ENCODE measurements around the gene TMED7. TPM values are rescaled to one million over a fixed set of nuclear protein-coding genes. Genes with fewer than 3 reads are reported as not detected.

The TMED7 gene
- total RNA-seq, 3 donors from 2014 or later: 59.8 to 66.1 (median 62.6) TPM

- Mint-ChIP-seq H3K9me3 (no peaks in the 10 kb centered on the region), H3K36me3 (ENCODE audit: insufficient read depth) (no peaks in the 10 kb centered on the region), H3K4me3 (no peak overlapping the region), H3K27me3 (ENCODE audit: low read depth) (peaks cover 15% of the 10 kb centered on the region), H3K4me1 (ENCODE audit: low read depth) (peaks cover 2% of the 10 kb centered on the region)
- ATAC-seq: no peak
- DNase-seq: no peak
Observed at GRCh38 chr5:115644046-115644445, 18.2 kb upstream of the TMED7 start.

- Mint-ChIP-seq H3K4me3 (no peak overlapping the region), H3K36me3 (ENCODE audit: insufficient read depth) (no peaks in the 10 kb centered on the region), H3K4me1 (ENCODE audit: low read depth) (peaks cover 14% of the 10 kb centered on the region), H3K9me3 (no peaks in the 10 kb centered on the region), H3K27me3 (ENCODE audit: low read depth) (peaks cover 15% of the 10 kb centered on the region)
- ATAC-seq (no peak), DNase-seq (no peak)
Observed at GRCh38 chr5:115641948-115642347, 16.1 kb upstream of the TMED7 start.

GRCh38 chr5:115640274-115640673 lies 14.4 kb upstream of the TMED7 start:
- no peaks in the 10 kb centered on the region for H3K36me3 Mint-ChIP-seq (ENCODE audit: insufficient read depth)
- no peak overlapping the region for H3K4me3 Mint-ChIP-seq
- peaks cover 14% of the 10 kb centered on the region for H3K4me1 Mint-ChIP-seq (ENCODE audit: low read depth)
- DNase-seq (no peak), ATAC-seq (no peak)
- H3K9me3 Mint-ChIP-seq: no peaks in the 10 kb centered on the region
- H3K27me3 Mint-ChIP-seq (ENCODE audit: low read depth): peaks cover 21% of the 10 kb centered on the region

- H3K4me1 Mint-ChIP-seq (ENCODE audit: low read depth): peaks cover 18% of the 10 kb centered on the region
- no peak for DNase-seq
- ATAC-seq: no peak
- no peaks in the 10 kb centered on the region for H3K36me3 Mint-ChIP-seq (ENCODE audit: insufficient read depth)
- H3K4me3 Mint-ChIP-seq: no peak overlapping the region
- no peaks in the 10 kb centered on the region for H3K9me3 Mint-ChIP-seq
- H3K27me3 Mint-ChIP-seq (ENCODE audit: low read depth): peaks cover 14% of the 10 kb centered on the region
Observed at GRCh38 chr5:115639377-115639776, 13.5 kb upstream of the TMED7 start.

- no peak overlapping the region for H3K4me3 Mint-ChIP-seq
- no peaks in the 10 kb centered on the region for H3K9me3 Mint-ChIP-seq
- no peak for ATAC-seq
- peaks cover 8% of the 10 kb centered on the region for H3K27me3 Mint-ChIP-seq (ENCODE audit: low read depth)
- DNase-seq: no peak
- H3K36me3 Mint-ChIP-seq (ENCODE audit: insufficient read depth): no peaks in the 10 kb centered on the region
- H3K4me1 Mint-ChIP-seq (ENCODE audit: low read depth): peaks cover 22% of the 10 kb centered on the region
Observed at GRCh38 chr5:115637507-115637906, 11.7 kb upstream of the TMED7 start.

- H3K4me3 Mint-ChIP-seq: no peak overlapping the region
- H3K27me3 Mint-ChIP-seq (ENCODE audit: low read depth): peaks cover 5% of the 10 kb centered on the region
- DNase-seq (no peak), ATAC-seq (no peak)
- H3K9me3 Mint-ChIP-seq: no peaks in the 10 kb centered on the region
- no peaks in the 10 kb centered on the region for H3K36me3 Mint-ChIP-seq (ENCODE audit: insufficient read depth)
- H3K4me1 Mint-ChIP-seq (ENCODE audit: low read depth): peaks cover 20% of the 10 kb centered on the region
Observed at GRCh38 chr5:115636008-115636407, 10.2 kb upstream of the TMED7 start.

- ATAC-seq (peak; percentile 54 to 56), DNase-seq (peak; percentile 78)
- Mint-ChIP-seq H3K4me1 (ENCODE audit: low read depth) (peaks cover 20% of the 10 kb centered on the region), H3K4me3 (peak overlapping the region; percentile 51), H3K36me3 (ENCODE audit: insufficient read depth) (no peaks in the 10 kb centered on the region), H3K9me3 (no peaks in the 10 kb centered on the region), H3K27me3 (ENCODE audit: low read depth) (peaks cover 5% of the 10 kb centered on the region)
Observed at GRCh38 chr5:115634343-115635132, 8.7 kb upstream of the TMED7 start.

- H3K27me3 Mint-ChIP-seq (ENCODE audit: low read depth): no peaks in the 10 kb centered on the region
- H3K36me3 Mint-ChIP-seq (ENCODE audit: insufficient read depth): no peaks in the 10 kb centered on the region
- ATAC-seq (no peak), DNase-seq (no peak)
- peaks cover 19% of the 10 kb centered on the region for H3K4me1 Mint-ChIP-seq (ENCODE audit: low read depth)
- H3K9me3 Mint-ChIP-seq: no peaks in the 10 kb centered on the region
- no peak overlapping the region for H3K4me3 Mint-ChIP-seq
Observed at GRCh38 chr5:115629903-115630302, 4.1 kb upstream of the TMED7 start.

- H3K36me3 Mint-ChIP-seq (ENCODE audit: insufficient read depth): no peaks in the 10 kb centered on the region
- peaks cover 18% of the 10 kb centered on the region for H3K4me1 Mint-ChIP-seq (ENCODE audit: low read depth)
- H3K27me3 Mint-ChIP-seq (ENCODE audit: low read depth): no peaks in the 10 kb centered on the region
- no peak for DNase-seq
- H3K9me3 Mint-ChIP-seq: no peaks in the 10 kb centered on the region
- no peak for ATAC-seq
- no peak overlapping the region for H3K4me3 Mint-ChIP-seq
Observed at GRCh38 chr5:115627295-115627865, 1.5 kb upstream of the TMED7 start.

GRCh38 chr5:115626445-115626823 lies 598 bp upstream of the TMED7 start:
- H3K36me3 Mint-ChIP-seq (ENCODE audit: insufficient read depth): peaks cover 3% of the 10 kb centered on the region
- no peaks in the 10 kb centered on the region for H3K9me3 Mint-ChIP-seq
- DNase-seq (no peak), ATAC-seq (peak; percentile 15 to 20)
- H3K4me1 Mint-ChIP-seq (ENCODE audit: low read depth): peaks cover 24% of the 10 kb centered on the region
- no peaks in the 10 kb centered on the region for H3K27me3 Mint-ChIP-seq (ENCODE audit: low read depth)
- H3K4me3 Mint-ChIP-seq: no peak overlapping the region

- no peaks in the 10 kb centered on the region for H3K27me3 Mint-ChIP-seq (ENCODE audit: low read depth)
- H3K36me3 Mint-ChIP-seq (ENCODE audit: insufficient read depth): peaks cover 6% of the 10 kb centered on the region
- DNase-seq (no peak), ATAC-seq (no peak)
- no peak overlapping the region for H3K4me3 Mint-ChIP-seq
- H3K4me1 Mint-ChIP-seq (ENCODE audit: low read depth): peaks cover 30% of the 10 kb centered on the region
- H3K9me3 Mint-ChIP-seq: no peaks in the 10 kb centered on the region
Observed at GRCh38 chr5:115624994-115625393, 842 bp downstream of the TMED7 start.

- DNase-seq: no peak
- H3K27me3 Mint-ChIP-seq (ENCODE audit: low read depth): no peaks in the 10 kb centered on the region
- no peak for ATAC-seq
Observed at GRCh38 chr5:115623658-115624057, 2.2 kb downstream of the TMED7 start.

GRCh38 chr5:115621365-115621900 lies 4.4 kb downstream of the TMED7 start:
- no peak for DNase-seq
- Mint-ChIP-seq H3K4me1 (ENCODE audit: low read depth) (peaks cover 28% of the 10 kb centered on the region), H3K36me3 (ENCODE audit: insufficient read depth) (peaks cover 14% of the 10 kb centered on the region), H3K27me3 (ENCODE audit: low read depth) (no peaks in the 10 kb centered on the region), H3K9me3 (no peaks in the 10 kb centered on the region), H3K4me3 (no peak overlapping the region)
- ATAC-seq: no peak

More at GRCh38 chr5:115623658-115624057, 2.2 kb downstream of the TMED7 start:
- no peak overlapping the region for H3K4me3 Mint-ChIP-seq
- peaks cover 12% of the 10 kb centered on the region for H3K36me3 Mint-ChIP-seq (ENCODE audit: insufficient read depth)
- H3K9me3 Mint-ChIP-seq: no peaks in the 10 kb centered on the region
- H3K4me1 Mint-ChIP-seq (ENCODE audit: low read depth): peaks cover 30% of the 10 kb centered on the region

- Mint-ChIP-seq H3K27me3 (ENCODE audit: low read depth) (no peaks in the 10 kb centered on the region), H3K4me3 (no peak overlapping the region), H3K4me1 (ENCODE audit: low read depth) (peaks cover 15% of the 10 kb centered on the region), H3K9me3 (no peaks in the 10 kb centered on the region), H3K36me3 (ENCODE audit: insufficient read depth) (peaks cover 29% of the 10 kb centered on the region)
- DNase-seq (no peak), ATAC-seq (no peak)
Observed at GRCh38 chr5:115616892-115617291, 8.9 kb downstream of the TMED7 start.

- H3K27me3 Mint-ChIP-seq (ENCODE audit: low read depth): no peaks in the 10 kb centered on the region
- ATAC-seq (no peak), DNase-seq (no peak)
- H3K9me3 Mint-ChIP-seq: no peaks in the 10 kb centered on the region
- no peak overlapping the region for H3K4me3 Mint-ChIP-seq
- peaks cover 29% of the 10 kb centered on the region for H3K36me3 Mint-ChIP-seq (ENCODE audit: insufficient read depth)
- H3K4me1 Mint-ChIP-seq (ENCODE audit: low read depth): peaks cover 14% of the 10 kb centered on the region
Observed at GRCh38 chr5:115616472-115616871, 9.4 kb downstream of the TMED7 start.
